NCI-H1092 (cell line): Measurements from ENCODE around the gene NUBP1.
"Not testable (repeated sequence)": the region's sequence is repeated elsewhere in the genome, so short reads cannot be mapped to it uniquely, and the experiment has no call there.

Source experiments
- DNase-seq: peaks from one replicate; lab custom pipeline; 2025; lab: John Stamatoyannopoulos, UW

The NUBP1 gene

GRCh38 chr16:10751291-10751697, 7.7 kb downstream of the NUBP1 start:
- DNase-seq = no peak

- no peak for DNase-seq
These were observed 9.3 kb downstream of the NUBP1 start for GRCh38 chr16:10752843-10753523.

- DNase-seq = no peak
These were observed 10.0 kb downstream of the NUBP1 start for GRCh38 chr16:10753670-10754069.

GRCh38 chr16:10754941-10755340, 11.3 kb downstream of the NUBP1 start:
- DNase-seq = no peak

GRCh38 chr16:10756574-10756973, 12.9 kb downstream of the NUBP1 start:
- DNase-seq = no peak

- no peak for DNase-seq
These were observed 17.2 kb downstream of the NUBP1 start for GRCh38 chr16:10760858-10761257.

- no peak for DNase-seq
These were observed 17.7 kb downstream of the NUBP1 start for GRCh38 chr16:10761373-10761772.

- DNase-seq = no peak
These were observed 18.8 kb downstream of the NUBP1 start for GRCh38 chr16:10762336-10763016.

- DNase-seq = no peak
These were observed 19.8 kb downstream of the NUBP1 start for GRCh38 chr16:10763456-10763855.

GRCh38 chr16:10765772-10766171, 22.1 kb downstream of the NUBP1 start:
- DNase-seq = no peak

- no peak for DNase-seq
These were observed 23.5 kb downstream of the NUBP1 start for GRCh38 chr16:10767127-10767526.

GRCh38 chr16:10769381-10769780, 25.7 kb downstream of the NUBP1 start:
- DNase-seq = no peak

- no peak for DNase-seq
These were observed 27.3 kb downstream of the NUBP1 start for GRCh38 chr16:10770907-10771306.

GRCh38 chr16:10776280-10776679, 32.6 kb downstream of the NUBP1 start:
- no peak for DNase-seq

- not testable (repeated sequence) for DNase-seq
These were observed 33.3 kb downstream of the NUBP1 start for GRCh38 chr16:10776923-10777322.

- DNase-seq = no peak
These were observed 33.7 kb downstream of the NUBP1 start for GRCh38 chr16:10777356-10777755.

- not testable (repeated sequence) for DNase-seq
These were observed 36.3 kb downstream of the NUBP1 start for GRCh38 chr16:10779908-10780307.

- no peak for DNase-seq
These were observed 37.0 kb downstream of the NUBP1 start for GRCh38 chr16:10780628-10781027.

- no peak for DNase-seq
These were observed 39.0 kb downstream of the NUBP1 start for GRCh38 chr16:10782628-10783027.

GRCh38 chr16:10787304-10787703, 43.7 kb downstream of the NUBP1 start:
- no peak for DNase-seq

- DNase-seq = not testable (repeated sequence)
These were observed 45.0 kb downstream of the NUBP1 start for GRCh38 chr16:10788630-10789029.

- DNase-seq = no peak
These were observed 47.4 kb downstream of the NUBP1 start for GRCh38 chr16:10791048-10791447.

- DNase-seq = no peak
These were observed 56.1 kb downstream of the NUBP1 start for GRCh38 chr16:10799736-10800135.

- DNase-seq = no peak
These were observed 61.7 kb downstream of the NUBP1 start for GRCh38 chr16:10805334-10805733.
